WTC11 (cell line): ENCODE measurements around the gene TRAPPC3. TPM values are rescaled to one million over a fixed set of nuclear protein-coding genes. Genes with fewer than 3 reads are reported as not detected.
A peak's percentile ranks its signal among the peaks of the same experiment; 100 is the strongest.

ENCODE experiments used
- ATAC-seq: fragments of 200-7000 bp; cut with Tn5 transposase; 2 replicates; pipeline ENCODE4 v1.10.0; 2021; ENCODE audit warnings: mild to moderate bottlenecking, moderate library complexity
- CTCF ChIA-PET: fragments of 300-600 bp; sonication (Branson Sonifier 250); formaldehyde crosslinking; loops from one replicate; lab custom pipeline; 2021; ENCODE audit warnings: antibody characterized with exemption; lab: Charles Lee
- POLR2A ChIA-PET: fragments of 350-600 bp; sonication (Branson Sonifier 250); formaldehyde crosslinking; loops from one replicate; lab custom pipeline; 2021; ENCODE audit warnings: antibody characterized with exemption; lab: Charles Lee
- DNase-seq: peaks from one replicate; pipeline ENCODE4 v3.0.0; 2021; ENCODE audit warnings: low spot score
- H3K27ac Mint-ChIP-seq: 2 replicates; pipeline ENCODE4 v1.8.0; 2021; ENCODE audit warnings: mixed read lengths
- H3K27me3 Mint-ChIP-seq: 2 replicates; pipeline ENCODE4 v1.8.0; 2021; ENCODE audit warnings: low read depth, mild to moderate bottlenecking, moderate library complexity, mixed read lengths
- H3K36me3 Mint-ChIP-seq: 2 replicates; pipeline ENCODE4 v1.8.0; 2021; ENCODE audit warnings: mixed read lengths
- H3K4me1 Mint-ChIP-seq: 2 replicates; pipeline ENCODE4 v1.8.0; 2022; ENCODE audit warnings: mixed read lengths
- H3K4me3 Mint-ChIP-seq: 2 replicates; pipeline ENCODE4 v1.8.0; 2021; ENCODE audit warnings: mild to moderate bottlenecking, moderate library complexity, mixed read lengths
- H3K9me3 Mint-ChIP-seq: 2 replicates; pipeline ENCODE4 v1.8.0; 2021; ENCODE audit warnings: mixed read lengths
- ATF1 ChIP-seq: sonication (generic); formaldehyde crosslinking; IDR thresholded peaks from 2 replicates; pipeline ENCODE4 v1.8.1; 2023; ENCODE audit warnings: mild to moderate bottlenecking, moderate library complexity, missing genetic modification reagents
- CREM ChIP-seq: sonication (generic); formaldehyde crosslinking; IDR thresholded peaks from 2 replicates; pipeline ENCODE4 v1.8.1; 2022; ENCODE audit warnings: mild to moderate bottlenecking, missing genetic modification reagents, moderate library complexity
- EMX1 ChIP-seq: fragments of 250-450 bp; sonication (Bioruptor Pico); IDR thresholded peaks from 2 replicates; pipeline ENCODE4 v1.8.0; 2021; ENCODE audit warnings: mild to moderate bottlenecking
- ESRRA ChIP-seq: sonication (generic); formaldehyde crosslinking; IDR thresholded peaks from 2 replicates; pipeline ENCODE4 v1.8.1; 2022; ENCODE audit warnings: mild to moderate bottlenecking, missing genetic modification reagents, borderline replicate concordance
- IRF1 ChIP-seq: sonication (generic); formaldehyde crosslinking; IDR thresholded peaks from 2 replicates; pipeline ENCODE4 v1.8.0; 2023; ENCODE audit warnings: missing genetic modification reagents
- NR2C2 ChIP-seq: sonication (generic); formaldehyde crosslinking; IDR thresholded peaks from 2 replicates; pipeline ENCODE4 v1.8.0; 2022; ENCODE audit warnings: mild to moderate bottlenecking, missing genetic modification reagents
- OVOL2 ChIP-seq: fragments of 250-450 bp; sonication (Bioruptor Pico); IDR thresholded peaks from 2 replicates; pipeline ENCODE4 v1.9.0; 2021; ENCODE audit warnings: mild to moderate bottlenecking, borderline replicate concordance
- PREB ChIP-seq: sonication (generic); formaldehyde crosslinking; IDR thresholded peaks from 2 replicates; pipeline ENCODE4 v1.8.1; 2022; ENCODE audit warnings: mild to moderate bottlenecking, missing genetic modification reagents, moderate library complexity, borderline replicate concordance
- USF1 ChIP-seq: sonication (generic); formaldehyde crosslinking; IDR thresholded peaks from 2 replicates; pipeline ENCODE4 v1.8.0; 2022; ENCODE audit warnings: mild to moderate bottlenecking, missing genetic modification reagents
- USF2 ChIP-seq: sonication (generic); formaldehyde crosslinking; IDR thresholded peaks from 2 replicates; pipeline ENCODE4 v1.8.1; 2023; ENCODE audit warnings: mild to moderate bottlenecking, missing genetic modification reagents, moderate library complexity
- ZNF219 ChIP-seq: sonication (generic); formaldehyde crosslinking; IDR thresholded peaks from 2 replicates; pipeline ENCODE4 v1.8.0; 2023; ENCODE audit warnings: missing genetic modification reagents, mild to moderate bottlenecking, borderline replicate concordance
- ZNF281 ChIP-seq: sonication (generic); formaldehyde crosslinking; IDR thresholded peaks from 2 replicates; pipeline ENCODE4 v1.8.0; 2023; ENCODE audit warnings: mild to moderate bottlenecking, missing genetic modification reagents
- total RNA-seq: library from RNA; stranded (reverse); gene quantifications from 3 replicates; pipeline ENCODE4 v1.2.3, GENCODE V29; 2021

Gene TRAPPC3
- total RNA-seq, 1 experiment from 2014 or later = 48.9 TPM

- ATAC-seq (peak; percentile 85), DNase-seq (peak; percentile 71)
- no peaks in the 10 kb centered on the region for H3K27me3 Mint-ChIP-seq
- peaks cover 16% of the 10 kb centered on the region for H3K4me1 Mint-ChIP-seq
- peak overlapping the region; percentile 90; the same call in 1 of the 2 replicates for H3K27ac Mint-ChIP-seq
- POLR2A ChIA-PET = interaction anchor here (1.4 to 2.3 kb wide), 2 partner anchors 12 to 38 kb away, joined by 6 to 8 read pairs; partner anchors contain the start of gene TEKT2
- TF ChIP-seq ZNF219 (CRISPR knock-in tag) (no peak), USF2 (CRISPR knock-in tag) (peak; percentile 61), USF1 (peak; percentile 43; the same call in 1 of the 2 replicates), OVOL2 (CRISPR knock-in tag) (no peak)
- H3K9me3 Mint-ChIP-seq = no peaks in the 10 kb centered on the region
- peaks cover 22% of the 10 kb centered on the region for H3K36me3 Mint-ChIP-seq
- no peak overlapping the region for H3K4me3 Mint-ChIP-seq
- CTCF ChIA-PET = interaction anchor here (0.5 to 3.9 kb wide), 49 partner anchors 8 to 1049 kb away, joined by 3 to 142 read pairs (median 6); partner anchors contain the start of genes AGO1, AGO3, CLSPN and EVA1B
Measured at GRCh38 chr1:36096500-36097432, 52.5 kb downstream of the TRAPPC3 start.

GRCh38 chr1:36095760-36096405 lies 53.4 kb downstream of the TRAPPC3 start:
- no peaks in the 10 kb centered on the region for H3K27me3 Mint-ChIP-seq
- peak overlapping the region; percentile 87; the same call in 1 of the 2 replicates for H3K27ac Mint-ChIP-seq
- H3K36me3 Mint-ChIP-seq = peaks cover 24% of the 10 kb centered on the region
- ATAC-seq (no peak), DNase-seq (no peak)
- CTCF ChIA-PET = interaction anchor here (1.3 to 3.9 kb wide), 19 partner anchors 11 to 273 kb away, joined by 3 to 142 read pairs (median 10); partner anchors contain the start of genes AGO1, AGO3, EVA1B and SH3D21
- TF ChIP-seq NR2C2 (CRISPR knock-in tag) (no peak), CREM (CRISPR knock-in tag) (no peak), ZNF281 (CRISPR knock-in tag) (no peak), ESRRA (CRISPR knock-in tag) (no peak), ATF1 (CRISPR knock-in tag) (no peak), EMX1 (CRISPR knock-in tag) (no peak), IRF1 (CRISPR knock-in tag) (no peak), PREB (no peak)
- no peaks in the 10 kb centered on the region for H3K9me3 Mint-ChIP-seq
- POLR2A ChIA-PET = interaction anchor here (1.4 to 2.3 kb wide), 2 partner anchors 12 to 39 kb away, joined by 6 to 8 read pairs; partner anchors contain the start of gene TEKT2
- peaks cover 16% of the 10 kb centered on the region for H3K4me1 Mint-ChIP-seq
- H3K4me3 Mint-ChIP-seq = no peak overlapping the region
